HUES6 (cell line): ENCODE results near the gene FLRT2.

ENCODE experiments used
- H3K27ac ChIP-seq: 2 replicates; pipeline ENCODE4 v1.7.0; 2013; ENCODE audit warnings: low read depth, mild to moderate bottlenecking, low read length, inconsistent platforms
- H3K27me3 ChIP-seq: 2 replicates; pipeline ENCODE4 v1.6.1; 2013; ENCODE audit warnings: low read length; ENCODE audit not compliant: control insufficient read depth, insufficient read depth
- H3K36me3 ChIP-seq: 2 replicates; pipeline ENCODE4 v1.6.1; 2013; ENCODE audit warnings: low read length; ENCODE audit not compliant: control insufficient read depth, insufficient read depth
- H3K4me1 ChIP-seq: 2 replicates; pipeline ENCODE4 v1.6.1; 2013; ENCODE audit warnings: low read length; ENCODE audit not compliant: control insufficient read depth, insufficient read depth
- H3K4me3 ChIP-seq: 2 replicates; pipeline ENCODE4 v1.5.1; 2013; ENCODE audit warnings: low read depth, low read length
- H3K9ac ChIP-seq: one replicate; pipeline ENCODE4 v1.6.1; 2013; ENCODE audit warnings: mild to moderate bottlenecking, low read length
- H3K9me3 ChIP-seq: 2 replicates; pipeline ENCODE4 v1.6.1; 2013; ENCODE audit warnings: low read depth, low read length; ENCODE audit not compliant: control insufficient read depth, insufficient read depth

Gene FLRT2

GRCh38 chr14:85618390-85618789 lies 88.4 kb downstream of the FLRT2 start:
- Histone ChIP-seq H3K9ac (no peak overlapping the region), H3K4me1 (peaks cover 33% of the 10 kb centered on the region), H3K36me3 (peaks cover 20% of the 10 kb centered on the region; the same call in 1 of the 2 replicates), H3K27me3 (no peaks in the 10 kb centered on the region), H3K4me3 (no peak overlapping the region), H3K9me3 (no peaks in the 10 kb centered on the region), H3K27ac (no peak overlapping the region)

- H3K36me3 ChIP-seq: peaks cover 20% of the 10 kb centered on the region; the same call in 1 of the 2 replicates
- H3K27ac ChIP-seq: no peak overlapping the region
- no peaks in the 10 kb centered on the region for H3K27me3 ChIP-seq
- no peaks in the 10 kb centered on the region for H3K9me3 ChIP-seq
- H3K4me1 ChIP-seq: peaks cover 27% of the 10 kb centered on the region
- H3K9ac ChIP-seq: no peak overlapping the region
- H3K4me3 ChIP-seq: no peak overlapping the region
Measured at GRCh38 chr14:85618978-85619377, 89.0 kb downstream of the FLRT2 start.

DNA sequence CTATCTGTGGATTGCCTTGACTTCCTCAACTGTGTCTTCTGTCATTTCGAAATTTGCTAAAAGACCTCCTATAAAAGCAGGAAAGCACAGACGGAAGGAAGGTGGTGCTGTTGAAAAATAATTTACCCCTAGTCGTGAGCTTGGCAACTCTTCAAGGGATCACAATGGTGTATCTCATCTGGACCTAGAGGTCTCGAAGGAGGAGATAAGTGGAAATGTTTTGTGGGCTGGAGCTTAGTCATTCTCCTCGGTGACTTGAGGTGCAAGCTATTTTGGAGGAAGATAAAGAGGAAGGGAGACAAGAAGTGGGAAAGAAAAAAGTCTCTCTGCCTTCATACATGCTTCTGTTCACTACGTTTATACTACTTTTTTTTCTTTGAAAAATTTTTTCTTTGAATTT lies 89.9 kb downstream of the FLRT2 start:
- Histone ChIP-seq H3K27ac (no peak overlapping the region), H3K4me3 (no peak overlapping the region), H3K9me3 (no peaks in the 10 kb centered on the region), H3K36me3 (peaks cover 20% of the 10 kb centered on the region; the same call in 1 of the 2 replicates), H3K4me1 (peaks cover 19% of the 10 kb centered on the region), H3K27me3 (no peaks in the 10 kb centered on the region), H3K9ac (no peak overlapping the region)

- H3K4me3 ChIP-seq: no peak overlapping the region
- no peak overlapping the region for H3K9ac ChIP-seq
- H3K27me3 ChIP-seq: no peaks in the 10 kb centered on the region
- peaks cover 20% of the 10 kb centered on the region; the same call in 1 of the 2 replicates for H3K36me3 ChIP-seq
- no peak overlapping the region for H3K27ac ChIP-seq
- no peaks in the 10 kb centered on the region for H3K9me3 ChIP-seq
- peaks cover 8% of the 10 kb centered on the region for H3K4me1 ChIP-seq
Measured at GRCh38 chr14:85620947-85621346, 91.0 kb downstream of the FLRT2 start.

DNA sequence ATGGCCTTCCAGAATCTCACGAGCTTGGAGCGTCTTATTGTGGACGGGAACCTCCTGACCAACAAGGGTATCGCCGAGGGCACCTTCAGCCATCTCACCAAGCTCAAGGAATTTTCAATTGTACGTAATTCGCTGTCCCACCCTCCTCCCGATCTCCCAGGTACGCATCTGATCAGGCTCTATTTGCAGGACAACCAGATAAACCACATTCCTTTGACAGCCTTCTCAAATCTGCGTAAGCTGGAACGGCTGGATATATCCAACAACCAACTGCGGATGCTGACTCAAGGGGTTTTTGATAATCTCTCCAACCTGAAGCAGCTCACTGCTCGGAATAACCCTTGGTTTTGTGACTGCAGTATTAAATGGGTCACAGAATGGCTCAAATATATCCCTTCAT lies 92.2 kb downstream of the FLRT2 start:
- H3K27me3 ChIP-seq: no peaks in the 10 kb centered on the region
- peaks cover 8% of the 10 kb centered on the region for H3K4me1 ChIP-seq
- H3K36me3 ChIP-seq: peaks cover 20% of the 10 kb centered on the region; the same call in 1 of the 2 replicates
- H3K9ac ChIP-seq: no peak overlapping the region
- H3K27ac ChIP-seq: no peak overlapping the region
- H3K9me3 ChIP-seq: no peaks in the 10 kb centered on the region
- no peak overlapping the region for H3K4me3 ChIP-seq

DNA sequence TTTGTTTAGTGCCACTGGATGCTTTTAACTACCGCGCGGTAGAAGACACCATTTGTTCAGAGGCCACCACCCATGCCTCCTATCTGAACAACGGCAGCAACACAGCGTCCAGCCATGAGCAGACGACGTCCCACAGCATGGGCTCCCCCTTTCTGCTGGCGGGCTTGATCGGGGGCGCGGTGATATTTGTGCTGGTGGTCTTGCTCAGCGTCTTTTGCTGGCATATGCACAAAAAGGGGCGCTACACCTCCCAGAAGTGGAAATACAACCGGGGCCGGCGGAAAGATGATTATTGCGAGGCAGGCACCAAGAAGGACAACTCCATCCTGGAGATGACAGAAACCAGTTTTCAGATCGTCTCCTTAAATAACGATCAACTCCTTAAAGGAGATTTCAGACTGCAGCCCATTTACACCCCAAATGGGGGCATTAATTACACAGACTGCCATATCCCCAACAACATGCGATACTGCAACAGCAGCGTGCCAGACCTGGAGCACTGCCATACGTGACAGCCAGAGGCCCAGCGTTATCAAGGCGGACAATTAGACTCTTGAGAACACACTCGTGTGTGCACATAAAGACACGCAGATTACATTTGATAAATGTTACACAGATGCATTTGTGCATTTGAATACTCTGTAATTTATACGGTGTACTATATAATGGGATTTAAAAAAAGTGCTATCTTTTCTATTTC lies 93.2 kb downstream of the FLRT2 start:
- no peaks in the 10 kb centered on the region for H3K27me3 ChIP-seq
- H3K27ac ChIP-seq: no peak overlapping the region
- H3K4me1 ChIP-seq: no peaks in the 10 kb centered on the region; the same call in 1 of the 2 replicates
- H3K9me3 ChIP-seq: no peaks in the 10 kb centered on the region
- no peak overlapping the region for H3K4me3 ChIP-seq
- peaks cover 20% of the 10 kb centered on the region; the same call in 1 of the 2 replicates for H3K36me3 ChIP-seq
- H3K9ac ChIP-seq: no peak overlapping the region

DNA sequence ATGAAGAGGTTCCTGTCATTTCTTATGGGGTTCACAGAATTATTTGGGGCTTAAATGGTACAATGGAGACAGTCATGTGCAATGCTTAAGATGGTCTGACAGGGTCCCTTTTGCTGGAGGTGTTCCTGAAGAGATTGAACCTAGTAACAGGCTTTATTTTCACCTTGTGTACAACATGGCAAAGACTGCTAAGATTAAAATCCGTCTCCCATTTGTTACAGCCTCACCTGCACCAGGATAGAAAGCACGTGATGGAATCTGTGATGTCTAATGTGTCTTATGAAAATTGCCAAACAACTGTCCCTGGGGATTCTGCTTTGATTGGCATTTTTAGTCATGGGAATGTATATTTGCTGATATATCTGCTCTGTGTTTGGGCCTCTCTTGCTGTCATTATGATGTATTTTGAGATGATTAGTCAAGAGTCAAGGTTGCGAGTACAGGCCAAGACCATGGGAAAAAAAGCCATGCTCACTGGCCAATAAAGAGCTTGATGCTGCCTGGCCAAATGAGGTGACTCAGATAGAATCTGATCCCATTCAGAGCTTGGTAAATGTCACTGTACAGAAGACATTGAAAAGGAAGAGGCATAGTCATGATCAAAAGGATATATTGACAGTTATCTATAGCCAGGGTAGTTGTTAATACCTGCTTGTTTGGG lies 96.1 kb downstream of the FLRT2 start:
- no peak overlapping the region for H3K27ac ChIP-seq
- no peak overlapping the region for H3K9ac ChIP-seq
- H3K36me3 ChIP-seq: peaks cover 20% of the 10 kb centered on the region; the same call in 1 of the 2 replicates
- H3K9me3 ChIP-seq: no peaks in the 10 kb centered on the region
- H3K27me3 ChIP-seq: no peaks in the 10 kb centered on the region
- no peak overlapping the region for H3K4me3 ChIP-seq
- H3K4me1 ChIP-seq: no peaks in the 10 kb centered on the region; the same call in 1 of the 2 replicates

DNA sequence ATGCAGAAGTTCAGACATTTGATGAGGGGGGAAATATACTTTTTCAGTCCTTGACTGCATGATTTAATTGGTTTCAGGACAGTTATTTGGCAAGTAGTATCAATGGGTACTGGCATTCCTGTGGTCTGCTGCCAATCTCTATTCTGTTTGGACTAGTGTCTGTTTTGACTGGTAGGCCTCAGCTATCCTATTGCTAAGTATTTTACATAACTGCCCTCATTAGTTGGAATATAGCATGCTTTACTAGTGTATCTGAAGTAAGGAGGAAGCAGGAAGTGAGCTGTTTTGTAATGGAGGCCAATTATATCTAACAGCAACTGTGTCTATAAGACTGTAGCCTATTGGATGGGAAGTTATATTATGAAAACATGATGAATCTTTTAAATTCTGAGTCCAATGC lies 104.3 kb downstream of the FLRT2 start:
- no peaks in the 10 kb centered on the region for H3K4me1 ChIP-seq
- H3K27me3 ChIP-seq: no peaks in the 10 kb centered on the region
- H3K9me3 ChIP-seq: no peaks in the 10 kb centered on the region
- H3K4me3 ChIP-seq: no peak overlapping the region
- H3K36me3 ChIP-seq: no peaks in the 10 kb centered on the region
- H3K9ac ChIP-seq: no peak overlapping the region
- no peak overlapping the region for H3K27ac ChIP-seq

DNA sequence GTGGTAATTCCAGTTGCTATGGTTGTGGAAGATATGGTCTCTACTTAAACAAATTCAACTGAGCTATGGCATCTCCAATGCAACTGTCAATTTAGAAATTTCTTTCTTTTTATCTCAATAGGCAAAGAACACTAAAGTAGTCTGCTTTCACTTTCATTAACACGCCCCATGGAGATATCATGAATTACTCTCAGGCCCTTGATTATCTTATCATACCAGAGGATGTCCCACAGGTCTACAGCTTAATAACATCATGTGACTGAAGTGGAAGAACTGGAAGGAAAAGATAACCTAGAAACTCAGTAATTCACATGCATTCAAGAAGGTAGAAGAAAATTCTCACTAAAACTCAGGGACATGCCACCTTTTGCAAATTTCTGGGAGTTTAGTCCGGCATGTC lies 114.3 kb downstream of the FLRT2 start:
- Histone ChIP-seq H3K27ac (no peak overlapping the region), H3K9me3 (no peaks in the 10 kb centered on the region), H3K4me3 (no peak overlapping the region), H3K36me3 (no peaks in the 10 kb centered on the region), H3K9ac (no peak overlapping the region), H3K27me3 (no peaks in the 10 kb centered on the region), H3K4me1 (no peaks in the 10 kb centered on the region)

DNA sequence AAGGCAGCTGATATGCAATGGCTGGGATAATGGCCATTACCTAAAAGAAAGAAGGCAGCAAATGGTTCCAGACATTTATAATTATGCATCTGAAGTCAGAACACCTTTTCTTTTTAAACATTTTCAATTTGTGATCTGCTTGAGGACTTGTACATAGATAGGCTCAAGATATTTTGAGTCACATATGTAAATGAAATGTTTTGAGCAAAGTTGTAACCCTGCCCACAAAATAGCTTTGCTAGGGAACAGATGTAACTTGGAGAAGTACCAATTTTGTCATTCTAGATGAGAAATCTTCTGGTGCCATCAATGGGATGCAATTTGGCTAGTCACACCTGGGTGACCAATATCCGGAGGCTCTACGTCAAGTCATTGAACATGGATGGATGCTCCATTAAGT lies 123.1 kb downstream of the FLRT2 start:
- Histone ChIP-seq H3K36me3 (no peaks in the 10 kb centered on the region), H3K9me3 (no peaks in the 10 kb centered on the region), H3K4me3 (no peak overlapping the region), H3K9ac (no peak overlapping the region), H3K27me3 (no peaks in the 10 kb centered on the region), H3K4me1 (no peaks in the 10 kb centered on the region), H3K27ac (no peak overlapping the region)

- H3K9ac ChIP-seq: no peak overlapping the region
- no peaks in the 10 kb centered on the region for H3K27me3 ChIP-seq
- no peaks in the 10 kb centered on the region for H3K9me3 ChIP-seq
- no peaks in the 10 kb centered on the region for H3K36me3 ChIP-seq
- H3K4me3 ChIP-seq: no peak overlapping the region
- H3K27ac ChIP-seq: no peak overlapping the region
- peaks cover 2% of the 10 kb centered on the region; the same call in 1 of the 2 replicates for H3K4me1 ChIP-seq
Measured at GRCh38 chr14:85660243-85660922, 130.4 kb downstream of the FLRT2 start.
